Measurements from ENCODE around the gene TRIM38. TPM values are rescaled to one million over a fixed set of nuclear protein-coding genes. Genes with fewer than 3 reads are reported as not detected.

TRIM38 gene
- total RNA-seq, 1 experiment from 2014 or later: 7.2 TPM

Small RNA genes within 50 kb of the gene (small RNA-seq; reads per million reads assigned to genes)
- 0 reads per million in 2 experiments for gene HIST1H1PS2

Other genes starting within 250 kb of the TRIM38 start
- not detected in 2 replicates for gene SLC17A4, start 208.1 kb upstream of the TRIM38 start, total RNA-seq (2014; rRNA removed; shearing (Covaris generic))
- gene SLC17A1, start 130.8 kb upstream of the TRIM38 start, total RNA-seq (2014; rRNA removed; shearing (Covaris generic)): not detected in 2 replicates
- gene SLC17A3, start 88.6 kb upstream of the TRIM38 start, total RNA-seq (2014; rRNA removed; shearing (Covaris generic)): not detected in 2 replicates
- gene SLC17A2, start 32.1 kb upstream of the TRIM38 start, total RNA-seq (2014; rRNA removed; shearing (Covaris generic)): not detected in 2 replicates
- gene HFE, start 124.6 kb downstream of the TRIM38 start, total RNA-seq (2014; rRNA removed; shearing (Covaris generic)): 11.5 and 14.5 TPM in 2 replicates

Data from NCI-H460 (cell line).